HG03064 (cell line): ENCODE results near the gene XRN2.
"Not testable (repeated sequence)": the region's sequence is repeated elsewhere in the genome, so short reads cannot be mapped to it uniquely, and the experiment has no call there.

ENCODE experiments used
- ATAC-seq: cut with Tn5 transposase; IDR thresholded peaks from one replicate; pipeline ENCODE4 v1.9.1; 2021; ENCODE audit warnings: low read depth; ENCODE audit not compliant: unreplicated experiment

Gene XRN2

DNA sequence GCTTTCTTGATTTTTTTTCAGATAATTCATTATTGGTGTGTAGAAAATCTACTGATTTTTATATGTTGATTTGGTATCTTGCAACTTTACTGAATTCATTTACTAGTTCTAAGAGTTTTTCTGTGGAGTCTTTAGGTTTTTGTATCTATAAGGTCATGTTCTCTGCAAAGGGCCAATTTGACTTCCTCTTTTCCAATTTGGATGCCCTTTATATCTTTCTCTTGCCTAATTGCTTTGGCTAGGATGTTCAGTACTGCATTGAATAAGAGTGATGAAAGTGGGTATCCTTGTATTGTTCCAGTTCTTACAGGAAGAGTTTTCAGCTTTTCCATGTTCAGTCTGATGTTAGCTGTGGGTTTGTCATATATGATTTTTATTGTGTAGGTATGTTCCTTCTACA lies 108.6 kb downstream of the XRN2 start:
- ATAC-seq, result no peak

DNA sequence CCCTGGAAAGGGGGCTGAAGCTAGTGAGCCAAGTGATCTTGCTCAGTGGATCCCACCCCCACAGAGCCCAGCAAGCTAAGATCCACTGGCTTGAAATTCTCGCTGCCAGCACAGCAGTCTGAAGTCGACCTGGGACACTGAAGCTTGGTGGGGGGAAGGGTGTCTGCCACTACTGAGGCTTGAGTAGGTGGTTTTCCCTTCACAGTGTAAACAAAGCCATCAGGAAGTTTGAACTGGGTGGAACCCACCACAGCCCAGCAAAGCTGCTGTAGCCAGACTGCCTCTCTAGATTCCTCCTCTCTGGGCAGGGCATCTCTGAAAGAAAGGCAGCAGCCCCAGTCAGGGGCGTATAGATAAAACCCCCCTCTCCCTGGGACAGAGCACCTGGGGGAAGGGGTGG lies 110.9 kb downstream of the XRN2 start:
- ATAC-seq, result not testable (repeated sequence)

DNA sequence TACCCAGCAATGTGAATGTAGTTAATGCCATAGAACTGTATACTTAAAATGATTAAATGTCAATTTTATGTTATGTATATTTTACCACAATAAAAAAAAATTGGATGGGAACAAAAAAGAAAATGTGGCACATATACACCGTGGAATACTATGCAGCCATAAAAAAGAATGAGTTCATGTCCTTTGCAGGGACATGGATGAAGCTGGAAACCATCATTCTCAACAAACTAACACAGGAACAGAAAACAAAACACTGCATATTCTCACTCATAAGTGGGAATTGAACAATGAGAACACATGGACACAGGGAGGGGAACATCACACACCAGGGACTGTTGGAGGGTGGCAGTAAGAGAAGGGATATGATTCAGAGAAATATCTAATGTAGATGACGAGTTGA lies 116.0 kb downstream of the XRN2 start:
- ATAC-seq, result not testable (repeated sequence)

DNA sequence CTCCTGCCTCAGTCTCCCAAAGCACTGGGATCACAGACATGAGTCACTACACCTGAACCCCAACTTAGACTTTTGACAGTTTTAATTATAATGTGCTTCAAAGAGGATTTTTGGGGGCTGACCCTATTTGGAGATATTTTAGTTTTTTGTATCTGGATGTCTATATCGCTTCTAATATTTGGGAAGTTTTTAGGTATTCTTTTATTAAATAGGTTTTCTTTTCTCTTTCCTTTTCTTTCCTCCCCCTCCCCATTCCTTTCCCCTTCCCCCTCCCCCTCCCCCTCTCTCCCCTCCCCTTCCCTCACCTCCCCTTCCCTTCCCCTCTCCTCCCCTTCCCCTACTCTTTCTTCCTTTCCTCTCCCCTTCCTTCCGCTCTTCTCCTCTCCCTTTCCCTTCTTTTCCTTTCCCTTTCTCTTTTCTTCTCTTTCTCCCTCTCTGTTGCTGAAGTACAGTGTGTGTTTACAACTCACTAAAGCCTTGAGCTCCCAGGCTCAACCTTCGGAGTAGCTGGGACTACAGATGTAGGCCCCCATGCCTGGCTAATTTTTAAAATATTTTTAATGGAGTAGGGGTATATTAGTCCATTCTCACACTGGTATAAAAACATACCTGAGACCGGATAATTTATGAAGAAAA lies 118.6 kb downstream of the XRN2 start:
- ATAC-seq, result no peak

DNA sequence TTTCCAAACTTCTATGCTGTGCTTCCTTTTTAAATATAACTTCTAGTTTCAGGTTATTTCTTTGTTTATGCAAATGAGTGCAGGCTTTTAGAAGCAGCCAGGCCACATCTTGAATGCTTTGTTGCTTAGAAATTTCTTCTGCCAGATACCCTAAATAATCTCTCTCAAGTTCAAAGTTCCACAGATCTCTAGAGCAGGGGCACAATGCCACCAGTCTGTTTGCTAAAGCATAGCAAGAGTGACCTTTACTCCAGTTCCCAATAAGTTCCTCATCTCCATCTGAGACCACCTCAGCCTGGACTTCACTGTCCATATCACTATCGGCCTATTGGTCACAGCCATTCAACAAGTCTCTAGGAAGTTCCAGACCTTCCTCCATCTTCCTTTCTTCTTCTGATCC lies 120.6 kb downstream of the XRN2 start:
- ATAC-seq, result not testable (repeated sequence)

DNA sequence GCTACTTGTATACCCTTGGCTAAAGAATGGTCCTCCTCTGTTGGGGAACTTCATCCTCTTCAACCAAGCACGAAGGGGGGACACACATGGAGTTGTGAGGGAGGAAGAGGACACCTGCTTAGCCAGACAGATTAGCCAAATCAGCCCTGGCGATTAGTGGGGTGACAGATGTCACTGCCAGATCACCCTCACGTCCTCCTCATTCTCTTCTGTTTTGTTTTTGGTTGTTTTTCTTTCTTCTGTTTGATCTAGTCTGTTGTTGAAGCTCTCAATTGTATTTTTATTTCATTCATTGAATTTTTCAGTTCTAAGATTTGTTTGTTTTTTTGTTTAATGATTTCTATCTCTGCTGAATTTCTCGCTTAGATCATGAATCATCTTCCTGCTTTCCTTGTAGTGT lies 121.7 kb downstream of the XRN2 start:
- no peak for ATAC-seq

DNA sequence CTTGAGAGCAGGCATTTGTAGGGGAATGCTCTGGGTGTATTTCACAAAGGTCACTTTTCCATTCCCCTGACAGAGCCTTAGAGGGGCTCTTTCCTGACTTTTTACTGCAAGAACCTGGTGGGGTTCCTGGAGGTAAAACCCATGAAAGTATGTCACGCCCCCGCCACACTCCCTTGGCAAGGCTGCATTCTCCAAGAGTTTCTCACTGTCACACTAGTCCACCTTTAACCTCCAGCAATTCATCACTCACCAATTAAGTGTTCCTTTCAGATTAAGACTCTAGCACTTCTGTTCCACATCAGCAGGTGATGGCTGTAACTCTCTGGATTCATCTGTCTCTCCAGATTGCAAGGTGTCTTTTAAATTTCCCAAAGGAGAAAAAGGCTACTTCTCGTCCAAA lies 126.9 kb downstream of the XRN2 start:
- no peak for ATAC-seq

DNA sequence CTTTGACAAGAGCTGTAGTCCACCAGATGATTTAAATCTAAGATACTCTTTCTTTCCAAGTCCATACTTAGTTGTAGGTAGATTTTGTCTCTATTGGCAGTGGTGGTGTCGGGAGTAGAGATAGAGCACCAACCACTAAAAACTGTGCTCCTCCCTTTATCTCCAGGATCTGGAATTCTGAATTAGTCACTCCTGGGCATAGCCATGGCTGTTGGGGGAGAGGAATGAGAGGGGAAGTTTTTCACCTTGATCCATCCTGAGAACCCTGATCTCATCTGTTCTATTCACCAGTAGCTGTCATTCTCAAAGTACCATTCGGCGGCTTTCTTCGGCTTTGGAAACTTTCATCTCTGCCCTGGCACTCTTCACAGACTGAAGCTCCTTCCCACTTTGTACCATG lies 129.8 kb downstream of the XRN2 start:
- no peak for ATAC-seq

DNA sequence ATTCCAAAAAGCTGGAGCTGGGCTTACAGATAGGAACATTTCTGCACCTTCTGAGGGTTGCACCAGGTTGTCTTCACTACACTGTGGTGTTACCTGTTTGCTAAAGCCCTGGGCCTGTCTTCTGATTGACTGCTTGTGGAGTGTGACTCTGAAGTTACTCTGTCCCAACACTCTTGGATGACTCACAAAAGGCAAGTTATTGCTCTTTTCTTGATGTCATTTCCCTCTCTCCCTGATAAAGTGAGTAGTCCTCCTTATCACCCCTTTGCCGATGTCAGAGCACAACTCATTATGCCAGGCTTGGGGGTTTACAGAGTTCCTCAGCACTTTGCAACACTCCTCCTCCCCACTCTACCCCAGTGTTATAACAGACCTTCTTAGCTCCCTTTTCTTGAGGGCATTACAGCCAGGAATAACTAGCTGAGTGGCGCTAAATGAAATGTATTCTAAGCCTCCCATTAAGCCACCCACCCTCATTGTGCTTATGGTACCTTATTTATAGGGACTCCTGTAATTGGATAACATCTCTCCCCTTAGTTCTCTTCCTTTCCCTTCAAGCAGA lies 130.3 kb downstream of the XRN2 start:
- no peak for ATAC-seq

DNA sequence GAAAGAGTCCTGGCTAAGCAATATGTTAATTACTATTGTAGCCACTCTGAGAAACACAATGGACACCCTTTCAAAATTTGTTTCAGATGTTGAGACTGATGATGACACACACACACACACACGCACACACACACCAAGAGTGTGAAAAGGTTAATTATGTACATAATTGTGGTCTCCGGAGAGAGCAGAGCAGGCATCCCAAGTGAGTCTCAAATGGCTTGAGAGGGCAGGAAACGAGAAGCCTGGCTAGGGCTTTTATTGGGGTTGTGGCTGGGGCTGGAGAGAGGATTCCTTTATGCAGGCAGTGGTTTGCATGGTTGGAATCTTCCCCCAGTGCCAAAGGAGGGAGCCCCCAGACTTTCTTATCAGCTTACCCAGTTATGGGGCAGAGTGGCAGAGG lies 132.4 kb downstream of the XRN2 start:
- ATAC-seq, result no peak

DNA sequence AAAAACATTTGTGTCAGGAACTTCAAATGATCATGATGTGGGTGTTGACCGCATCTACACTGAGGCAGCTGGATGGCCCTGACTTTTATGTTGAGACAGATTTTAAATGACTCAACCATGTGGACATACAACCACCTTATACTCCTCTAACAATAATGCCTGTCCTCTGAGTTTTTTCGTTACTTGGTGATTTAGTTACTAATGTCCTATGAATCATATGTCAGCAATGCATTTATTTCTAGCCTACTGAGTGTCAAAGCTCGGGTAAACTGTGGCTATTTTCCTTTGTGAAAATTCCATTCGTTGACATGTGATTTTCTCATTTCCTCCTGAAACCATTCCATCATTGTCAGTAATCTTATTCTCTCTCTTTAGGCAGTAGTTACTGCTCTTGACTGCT lies 133.1 kb downstream of the XRN2 start:
- ATAC-seq, result no peak

DNA sequence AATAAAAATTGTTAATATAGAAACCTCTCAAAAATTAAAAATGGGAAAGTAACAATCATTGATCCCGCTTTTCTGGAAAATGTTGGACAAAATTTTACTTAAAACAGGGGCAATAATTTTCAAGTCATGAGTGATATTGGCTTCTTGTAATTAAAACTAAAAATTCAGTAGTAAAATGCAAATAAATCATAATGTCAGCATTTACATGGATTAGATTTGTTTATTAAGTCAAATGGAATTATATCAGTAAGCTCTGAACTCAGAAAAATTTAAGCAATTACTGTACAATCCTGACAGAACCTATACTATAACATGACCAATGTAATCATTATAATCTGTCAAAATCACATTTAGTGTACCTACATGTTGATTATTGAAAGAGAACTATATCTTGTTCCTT lies 134.1 kb downstream of the XRN2 start:
- no peak for ATAC-seq

DNA sequence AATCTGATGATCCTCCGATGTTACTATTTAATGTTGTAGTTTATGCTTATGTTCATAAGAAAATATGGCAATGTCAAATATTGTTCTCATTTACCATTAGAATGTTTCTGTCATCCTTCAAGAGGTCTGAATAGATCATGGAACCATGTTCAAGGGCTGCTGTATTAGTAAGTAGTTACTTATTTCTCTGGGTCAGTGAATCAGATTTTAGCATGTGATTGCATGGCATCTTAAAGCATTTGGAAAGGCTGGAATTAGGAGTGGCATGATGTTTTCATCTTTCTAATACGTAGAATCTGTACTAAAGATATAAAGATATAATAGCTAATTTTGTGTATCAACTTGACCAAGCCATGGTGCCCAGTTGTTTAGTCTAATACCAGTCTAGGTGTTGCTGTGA lies 134.7 kb downstream of the XRN2 start:
- no peak for ATAC-seq
